Stimulated activated CD4-positive, alpha-beta T cell treated with anti-CD3 and anti-CD28 coated beads, Interleukin-15, amount 100 ng/mL, for 1 hour (primary cell): ENCODE measurements around the gene KAT7.

ENCODE experiments used
- DNase-seq, 2 donors: peaks; one replicate each; pipeline ENCODE4 v3.0.0-alpha.2; 2020; ENCODE audit warnings: low read depth in 1 of 2, low spot score in 1 of 2

KAT7 gene

GRCh38 chr17:49841548-49841947 lies 53.1 kb downstream of the KAT7 start:
- no peak for DNase-seq

GRCh38 chr17:49842371-49842770 lies 53.9 kb downstream of the KAT7 start:
- DNase-seq: no peak

GRCh38 chr17:49842846-49843245 lies 54.4 kb downstream of the KAT7 start:
- no peak for DNase-seq

- DNase-seq: no peak
These were observed 55.4 kb downstream of the KAT7 start for GRCh38 chr17:49843774-49844350.

- DNase-seq: no peak
These were observed 56.8 kb downstream of the KAT7 start for GRCh38 chr17:49845321-49845720.

GRCh38 chr17:49846938-49847712 lies 58.6 kb downstream of the KAT7 start:
- no peak for DNase-seq

- no peak for DNase-seq
These were observed 59.6 kb downstream of the KAT7 start, which contains the start of gene TAC4 for GRCh38 chr17:49848019-49848473. Gene TAC4 (minus strand): TSS chr17:49848069. CDS start chr17:49848017, 52 bp downstream.

- no peak for DNase-seq
These were observed 60.3 kb downstream of the KAT7 start for GRCh38 chr17:49848739-49849138.

GRCh38 chr17:49850218-49850610 lies 61.7 kb downstream of the KAT7 start:
- DNase-seq: no peak

GRCh38 chr17:49850772-49851386 lies 62.4 kb downstream of the KAT7 start:
- no peak for DNase-seq

- DNase-seq: peak; percentile 41 to 58
These were observed 63.2 kb downstream of the KAT7 start for GRCh38 chr17:49851387-49852291.

GRCh38 chr17:49853470-49854015 lies 65.1 kb downstream of the KAT7 start:
- DNase-seq: no peak

GRCh38 chr17:49854126-49854525 lies 65.6 kb downstream of the KAT7 start:
- no peak for DNase-seq

GRCh38 chr17:49858796-49859195 lies 70.3 kb downstream of the KAT7 start:
- DNase-seq: no peak

- no peak for DNase-seq
These were observed 71.8 kb downstream of the KAT7 start for GRCh38 chr17:49859991-49860953.

- DNase-seq: peak; percentile 25 to 41
These were observed 72.8 kb downstream of the KAT7 start for GRCh38 chr17:49861150-49861884.

GRCh38 chr17:49862781-49863331 lies 74.4 kb downstream of the KAT7 start:
- DNase-seq: no peak

- no peak for DNase-seq
These were observed 77.5 kb downstream of the KAT7 start for GRCh38 chr17:49866019-49866380.

- DNase-seq: no peak
These were observed 78.5 kb downstream of the KAT7 start for GRCh38 chr17:49866882-49867413.
